Endometrial microvascular endothelial cells (primary cell): ENCODE measurements around the gene FXYD5. TPM values are rescaled to one million over a fixed set of nuclear protein-coding genes. Genes with fewer than 3 reads are reported as not detected.
"Not testable (repeated sequence)": the region's sequence is repeated elsewhere in the genome, so short reads cannot be mapped to it uniquely, and the experiment has no call there.

Experiments used
- in situ Hi-C: cut with HindIII; loops from 2 replicates; pipeline ENCODE4 v1.10.0; 2017; ENCODE audit warnings: low sequenced_read_pairs, low pct_unique_long_range_greater_than_20kb; ENCODE audit errors: inconsistent ontology term
- total RNA-seq: library from RNA; depleted of rRNA; stranded (reverse); fragments of >200 nt; gene quantifications from one replicate; pipeline ENCODE4 v1.2.3, GENCODE V29; 2015; ENCODE audit errors: inconsistent ontology term

FXYD5 gene
- total RNA-seq, 1 donor from 2014 or later, result 194 TPM

- in situ Hi-C loops, result no loop called here
These were observed 36.1 kb upstream of the FXYD5 start for GRCh38 chr19:35118268-35119020.

- in situ Hi-C loops, result no loop called here
These were observed 35.4 kb upstream of the FXYD5 start for GRCh38 chr19:35119091-35119490.

GRCh38 chr19:35119578-35120155, 34.9 kb upstream of the FXYD5 start:
- in situ Hi-C loops, result no loop called here

GRCh38 chr19:35120492-35120891, 34.0 kb upstream of the FXYD5 start:
- in situ Hi-C loops, result no loop called here

- in situ Hi-C loops, result no loop called here
These were observed 33.6 kb upstream of the FXYD5 start for GRCh38 chr19:35120898-35121297.

- in situ Hi-C loops, result no loop called here
These were observed 31.6 kb upstream of the FXYD5 start for GRCh38 chr19:35122687-35123551.

- in situ Hi-C loops, result no loop called here
These were observed 31.0 kb upstream of the FXYD5 start for GRCh38 chr19:35123573-35123972.

- in situ Hi-C loops, result no loop called here
These were observed 30.2 kb upstream of the FXYD5 start for GRCh38 chr19:35124098-35125060.

GRCh38 chr19:35125270-35125717, 29.2 kb upstream of the FXYD5 start:
- in situ Hi-C loops, result no loop called here

- in situ Hi-C loops, result no loop called here
These were observed 28.5 kb upstream of the FXYD5 start for GRCh38 chr19:35125749-35126623.

- in situ Hi-C loops, result no loop called here
These were observed 27.9 kb upstream of the FXYD5 start for GRCh38 chr19:35126624-35126959.

- in situ Hi-C loops, result no loop called here
These were observed 26.7 kb upstream of the FXYD5 start for GRCh38 chr19:35127871-35128270.

GRCh38 chr19:35128398-35129057, 26.0 kb upstream of the FXYD5 start:
- in situ Hi-C loops, result no loop called here

GRCh38 chr19:35129724-35130274, 24.7 kb upstream of the FXYD5 start:
- in situ Hi-C loops, result not testable (repeated sequence)

GRCh38 chr19:35130761-35131720, 23.5 kb upstream of the FXYD5 start:
- in situ Hi-C loops, result no loop called here

GRCh38 chr19:35132254-35132653, 22.3 kb upstream of the FXYD5 start:
- in situ Hi-C loops, result no loop called here
